K562 (cell line): ENCODE measurements around the gene MALRD1. TPM values are rescaled to one million over a fixed set of nuclear protein-coding genes. Genes with fewer than 3 reads are reported as not detected.

Source experiments
- ATAC-seq: fragments of 200-7000 bp; cut with Tn5 transposase; 3 replicates; pipeline ENCODE4 v1.9.1; 2020; ENCODE audit warnings: moderate library complexity
- BruUV-seq: library from RNA; stranded (reverse); fragments of 400-500 nt; replicated peaks from 2 replicates; lab custom pipeline; 2021; lab: Mats Ljungman, UMichigan
- CTCF ChIA-PET: fragments of 300-600 bp; formaldehyde crosslinking; extraction: SDS; loops from one replicate; lab custom pipeline; 2021; ENCODE audit warnings: low intra/inter-chr PET ratio; lab: Yijun Ruan, JAX
- POLR2A ChIA-PET: fragments of 300-600, 350-650 bp; sonication (Branson Sonifier 250); formaldehyde crosslinking; extraction: SDS; loops from one replicate; lab custom pipeline; 2021; ENCODE audit warnings: antibody characterized with exemption, inconsistent platforms; lab: Yijun Ruan, JAX
- DNase-seq, 4 experiments: peaks; one replicate each; pipeline versions ENCODE4 v3.0.0 to v3.0.0-alpha.2; 2011 to 2018; ENCODE audit warnings: low spot score in 3 of 4, mixed read lengths in 3 of 4; ENCODE audit errors: extremely low read depth in 1 of 4
- FAIRE-seq: peaks from 2 replicates; lab custom pipeline; 2011; peaks lifted over from hg19 to GRCh38; lab: Jason Lieb, UNC
- H2AFZ ChIP-seq: 2 replicates; pipeline ENCODE4 v1.6.0; 2011; ENCODE audit warnings: low read depth, low read length, control low read depth, inconsistent platforms
- H3K27ac ChIP-seq: fragments of 200-600 bp; 3 replicates; pipeline ENCODE4 v1.8.0; 2011; ENCODE audit warnings: low read depth, mild to moderate bottlenecking, control low read depth, inconsistent platforms, low read length, moderate library complexity, mixed read lengths; ENCODE audit errors: extremely low read depth
- H3K27me3 ChIP-seq, 2 experiments: fragments of 300-600 bp in 1 of 2; 2 replicates in 1 of 2; 3 replicates in 1 of 2; pipeline versions ENCODE4 v1.6.0 to v1.8.0; 2011; ENCODE audit warnings: inconsistent platforms in 2 of 2, low read length in 2 of 2, mild to moderate bottlenecking in 1 of 2, mixed read lengths in 1 of 2, moderate library complexity in 1 of 2; ENCODE audit not compliant: control insufficient read depth in 2 of 2, insufficient read depth in 2 of 2
- H3K36me3 ChIP-seq: fragments of 300-600 bp; 3 replicates; pipeline ENCODE4 v1.8.0; 2011; ENCODE audit warnings: mild to moderate bottlenecking, low read length, inconsistent platforms; ENCODE audit not compliant: control insufficient read depth, insufficient read depth
- H3K4me1 ChIP-seq, 2 experiments: fragments of 200-600 bp in 1 of 2; replicated peaks in 1 of 2; 2 replicates in 1 of 2; 3 replicates in 1 of 2; pipeline versions ENCODE4 v1.5.1 to v1.8.0; 2011; ENCODE audit warnings: inconsistent platforms in 2 of 2, low read length in 2 of 2, mild to moderate bottlenecking in 1 of 2, mixed read lengths in 1 of 2, moderate library complexity in 1 of 2; ENCODE audit not compliant: control insufficient read depth in 2 of 2, insufficient read depth in 2 of 2
- H3K4me2 ChIP-seq: 2 replicates; pipeline ENCODE4 v1.6.1; 2011; ENCODE audit warnings: low read length, control low read depth, inconsistent platforms, mixed read lengths; ENCODE audit not compliant: insufficient read depth
- H3K4me3 ChIP-seq: fragments of 200-600 bp; sonication (generic), shearing (Covaris generic); 2 replicates; pipeline ENCODE4 v1.5.1; 2016; ENCODE audit warnings: control low read depth, inconsistent platforms
- H3K79me2 ChIP-seq: fragments of 200-600 bp; 3 replicates; pipeline ENCODE4 v1.8.0; 2011; ENCODE audit warnings: low read length, inconsistent platforms; ENCODE audit not compliant: control insufficient read depth, insufficient read depth
- H3K9ac ChIP-seq, 2 experiments: 2 replicates each; pipeline versions ENCODE4 v1.6.0 to v1.6.1; 2011; ENCODE audit warnings: low read depth in 2 of 2, low read length in 2 of 2, control low read depth in 1 of 2, inconsistent platforms in 1 of 2, mild to moderate bottlenecking in 1 of 2, mixed read lengths in 1 of 2; ENCODE audit not compliant: insufficient read depth in 1 of 2
- H3K9me1 ChIP-seq: one replicate; pipeline ENCODE4 v1.6.0; 2011; ENCODE audit warnings: inconsistent platforms, mild to moderate bottlenecking, low read length, moderate library complexity; ENCODE audit not compliant: control insufficient read depth, insufficient read depth
- H3K9me3 ChIP-seq: replicated peaks from 2 replicates; pipeline ENCODE4 v1.5.1; 2011; ENCODE audit warnings: low read depth, low read length, inconsistent platforms; ENCODE audit not compliant: control insufficient read depth, insufficient read depth
- H4K20me1 ChIP-seq: replicated peaks from 2 replicates; pipeline ENCODE4 v1.6.1; 2011; ENCODE audit warnings: low read length, inconsistent platforms, mixed read lengths; ENCODE audit not compliant: control insufficient read depth, insufficient read depth
- NFRKB ChIP-seq: fragments of 450-650 bp; IDR thresholded peaks from 2 replicates; pipeline ENCODE4 v1.6.1; 2016; ENCODE audit warnings: low read depth
- SRSF7 ChIP-seq: fragments of 200-400 bp; formaldehyde crosslinking; optimal IDR thresholded peaks from 2 replicates; pipeline ENCODE3; 2017; ENCODE audit warnings: mild to moderate bottlenecking, low read depth, low read length
- TCF7L2 ChIP-seq: fragments of 150-350 bp; IDR thresholded peaks from 2 replicates; pipeline ENCODE4 v1.6.1; 2016; ENCODE audit warnings: low read depth, mild to moderate bottlenecking, low read length, moderate library complexity
- ZBTB26 ChIP-seq: fragments of 450-650 bp; formaldehyde crosslinking; IDR thresholded peaks from 2 replicates; pipeline ENCODE4 v1.4.0; 2022; ENCODE audit warnings: missing genetic modification characterization
- ZNF274 ChIP-seq: IDR thresholded peaks from 2 replicates; pipeline ENCODE4 v1.6.1; 2011; ENCODE audit warnings: low read depth, mild to moderate bottlenecking, low read length, moderate library complexity, borderline replicate concordance
- ZNF354B ChIP-seq: fragments of 250-450 bp; sonication (Bioruptor Pico); IDR thresholded peaks from 2 replicates; pipeline ENCODE4 v1.4.0; 2020
- ZNF41 ChIP-seq: fragments of 250-450 bp; sonication (Bioruptor Pico); conservative IDR thresholded peaks from 2 replicates; pipeline ENCODE4 v1.4.0; 2020; ENCODE audit warnings: mild to moderate bottlenecking
- WGBS: fragments of 100-300 bp; shearing (Covaris generic); methylation state at CpG from one replicate; pipeline ENCODE4 v1.1.6; 2016; ENCODE audit warnings: low coverage, mixed read lengths; ENCODE audit not compliant: insufficient coverage; ENCODE audit errors: missing lambda C conversion rate; 5-methylcytosine and 5-hydroxymethylcytosine counted together
- in situ Hi-C: fragments of 300-500 bp; cut with MboI; formaldehyde crosslinking; loops from 4 replicates; pipeline ENCODE4 v1.15.0; 2018; ENCODE audit warnings: inconsistent platforms, mixed read lengths
- intact Hi-C: fragments of 100-400 bp; cut with micrococcal nuclease; formaldehyde crosslinking; loops from 2 replicates; pipeline ENCODE4 v1.14.2; 2022
- polyA plus RNA-seq, 8 experiments: library from polyadenylated mRNA; depleted of rRNA in 4 of 8; stranded (reverse) in 5 of 8; unstranded in 3 of 8; fragments of >200 nt; fragmentation: Nextera tagmentation in 2 of 8; fragmentation: Illumina TruSeq in 1 of 8; extraction: Ambion mirVana in 2 of 8; extraction: Trizol in 1 of 8; gene quantifications; 2 replicates each; pipeline versions ENCODE4 v1.2.1 to v1.2.3, GENCODE V29; 2011 to 2014; ENCODE audit warnings: inconsistent platforms in 1 of 8, missing spikeins in 1 of 8
- total RNA-seq, 7 experiments: library from RNA; depleted of rRNA in 6 of 7; stranded (reverse); fragments of >200 nt in 6 of 7; fragmentation: Illumina TruSeq in 2 of 7; extraction: Trizol in 2 of 7; gene quantifications; 2 replicates each; pipeline versions ENCODE4 v1.2.1 to v1.2.3, GENCODE V29; 2011 to 2021; ENCODE audit warnings: low replicate concordance in 1 of 7

The MALRD1 gene
- total and polyA plus RNA-seq, 9 of the 15 experiments (the other 6 are each of a cell fraction or from before 2014, with no cell fraction given): not detected

GRCh38 chr10:19408924-19409323 lies 360.3 kb downstream of the MALRD1 start (continued):
- no peak for TF ChIP-seq ZBTB26

- no peaks in the 10 kb centered on the region for H4K20me1 ChIP-seq
- H3K27me3 ChIP-seq: no peaks in the 10 kb centered on the region
- no TSS peak for BruUV-seq
- H3K4me3 ChIP-seq: no peak overlapping the region
- no peak overlapping the region for H2AFZ ChIP-seq
- in situ Hi-C loops: no loop called here
- ATAC-seq (no peak), FAIRE-seq (no peak), DNase-seq (no peak)
- H3K79me2 ChIP-seq: no peaks in the 10 kb centered on the region
- no peak overlapping the region for H3K9ac ChIP-seq
- intact Hi-C loops: no loop called here
- H3K9me1 ChIP-seq: no peaks in the 10 kb centered on the region
- WGBS: 0% methylated on average over 2 of the region's 2 CpGs
- POLR2A ChIA-PET: no interaction called here
- H3K4me2 ChIP-seq: no peak overlapping the region
- no peaks in the 10 kb centered on the region for H3K36me3 ChIP-seq
- TF ChIP-seq TCF7L2 (no peak), ZNF354B (CRISPR knock-in tag) (no peak), SRSF7 (no peak), ZNF41 (CRISPR knock-in tag) (no peak), ZNF274 (no peak), NFRKB (no peak)
- no peak overlapping the region for H3K27ac ChIP-seq
- CTCF ChIA-PET: no interaction called here
- no peaks in the 10 kb centered on the region for H3K4me1 ChIP-seq
- no peaks in the 10 kb centered on the region; the same call in 1 of the 2 replicates for H3K9me3 ChIP-seq
These were observed 362.5 kb downstream of the MALRD1 start for GRCh38 chr10:19411119-19411518.
